CD8-positive, alpha-beta memory T cell (primary cell): ENCODE results near the gene RAB5A. TPM values are rescaled to one million over a fixed set of nuclear protein-coding genes. Genes with fewer than 3 reads are reported as not detected.
"Not testable (repeated sequence)": the region's sequence is repeated elsewhere in the genome, so short reads cannot be mapped to it uniquely, and the experiment has no call there.

Source experiments
- CTCF ChIA-PET: fragments of 350-600 bp; sonication (Branson Sonifier 250); formaldehyde crosslinking; loops from one replicate; lab custom pipeline; 2021; ENCODE audit warnings: antibody characterized with exemption; lab: Charles Lee
- POLR2A ChIA-PET: fragments of 350-600 bp; sonication (Branson Sonifier 250); formaldehyde crosslinking; loops from one replicate; lab custom pipeline; 2021; ENCODE audit warnings: antibody characterized with exemption; lab: Charles Lee
- DNase-seq, 5 donors: peaks; one replicate each; pipeline versions ENCODE4 v3.0.0 to v3.0.0-alpha.2; 2020 to 2022; ENCODE audit warnings: mixed read lengths in 1 of 5
- H3K27ac ChIP-seq: one replicate; pipeline ENCODE4 v1.7.0; 2013; ENCODE audit warnings: low read depth, mild to moderate bottlenecking, low read length, moderate library complexity
- H3K27me3 ChIP-seq: 2 replicates; pipeline ENCODE4 v1.7.0; 2013; ENCODE audit warnings: low read length, mild to moderate bottlenecking; ENCODE audit not compliant: insufficient read depth, poor library complexity, severe bottlenecking
- H3K36me3 ChIP-seq: 2 replicates; pipeline ENCODE4 v1.7.0; 2013; ENCODE audit warnings: mild to moderate bottlenecking, low read length, moderate library complexity; ENCODE audit not compliant: insufficient read depth
- H3K4me1 ChIP-seq: 2 replicates; pipeline ENCODE4 v1.7.0; 2013; ENCODE audit warnings: mild to moderate bottlenecking, low read length, moderate library complexity; ENCODE audit not compliant: insufficient read depth
- H3K4me3 ChIP-seq: 2 replicates; pipeline ENCODE4 v1.7.0; 2013; ENCODE audit warnings: mild to moderate bottlenecking, low read length
- H3K9me3 ChIP-seq: 2 replicates; pipeline ENCODE4 v1.7.0; 2013; ENCODE audit warnings: mild to moderate bottlenecking, low read length
- H3K27ac Mint-ChIP-seq, 8 donors: one replicate each; pipeline ENCODE4 v1.8.0; 2020 to 2021; ENCODE audit warnings: mixed read lengths in 8 of 8, mild to moderate bottlenecking in 6 of 8, inconsistent platforms in 3 of 8, moderate library complexity in 3 of 8
- H3K27me3 Mint-ChIP-seq, 2 donors: one replicate each; pipeline ENCODE4 v1.8.0; 2020 to 2021; ENCODE audit warnings: mixed read lengths in 2 of 2, mild to moderate bottlenecking in 1 of 2, moderate library complexity in 1 of 2
- H3K36me3 Mint-ChIP-seq, 3 donors: one replicate each; pipeline ENCODE4 v1.8.0; 2020 to 2021; ENCODE audit warnings: mixed read lengths in 3 of 3, inconsistent platforms in 1 of 3, mild to moderate bottlenecking in 1 of 3
- H3K4me1 Mint-ChIP-seq, 3 donors: one replicate each; pipeline ENCODE4 v1.8.0; 2020 to 2021; ENCODE audit warnings: mixed read lengths in 3 of 3, inconsistent platforms in 1 of 3, mild to moderate bottlenecking in 1 of 3
- H3K4me3 Mint-ChIP-seq, 7 donors: one replicate each; pipeline ENCODE4 v1.8.0; 2020 to 2021; ENCODE audit warnings: mixed read lengths in 7 of 7, mild to moderate bottlenecking in 6 of 7, moderate library complexity in 4 of 7, inconsistent platforms in 2 of 7
- H3K9me3 Mint-ChIP-seq, 5 donors: one replicate each; pipeline ENCODE4 v1.8.0; 2020 to 2022; ENCODE audit warnings: mixed read lengths in 5 of 5, mild to moderate bottlenecking in 3 of 5, moderate library complexity in 2 of 5, inconsistent platforms in 1 of 5
- polyA plus RNA-seq: library from polyadenylated mRNA; unstranded; fragments of 300-500 nt; fragmentation: Illumina TruSeq; gene quantifications from one replicate; pipeline ENCODE4 v1.2.3, GENCODE V29; 2021
- total RNA-seq, 2 experiments: library from RNA; stranded (reverse); gene quantifications; one replicate each; pipeline ENCODE4 v1.2.3, GENCODE V29; 2021

RAB5A gene
- total and polyA plus RNA-seq, 3 experiments from 2014 or later = 46.4 to 75.3 (median 68.6) TPM

DNA sequence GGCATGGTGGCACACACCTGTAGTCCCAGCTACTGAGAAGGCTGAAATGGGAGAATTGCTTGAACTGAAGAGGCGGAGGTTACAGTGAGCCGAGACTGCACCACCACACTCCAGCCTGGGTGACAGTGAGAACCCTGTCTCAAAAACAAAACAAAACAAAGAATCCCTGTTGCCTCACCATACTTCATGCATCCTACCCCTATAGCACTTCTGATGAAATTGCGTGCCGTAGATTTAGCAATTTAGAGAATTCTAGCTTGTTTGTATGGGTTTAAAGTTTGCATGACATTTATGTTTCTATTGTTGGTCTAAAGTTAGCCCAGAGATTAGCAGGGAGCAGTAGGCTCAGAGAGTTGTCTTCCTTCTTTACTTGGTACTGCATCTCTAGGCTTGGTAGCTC, 7.8 kb downstream of the RAB5A start:
- H3K9me3 Mint-ChIP-seq = no peaks in the 10 kb centered on the region
- no peak for DNase-seq
- H3K27ac Mint-ChIP-seq = no peak overlapping the region
- Histone ChIP-seq H3K9me3 (no peaks in the 10 kb centered on the region), H3K36me3 (peaks cover 16% of the 10 kb centered on the region), H3K27me3 (no peaks in the 10 kb centered on the region), H3K27ac (no peak overlapping the region), H3K4me3 (no peak overlapping the region), H3K4me1 (peaks cover 46% of the 10 kb centered on the region)
- POLR2A ChIA-PET = no interaction called here
- CTCF ChIA-PET = no interaction called here
- peaks cover 61 to 99% (median 84%) of the 10 kb centered on the region in 3 donors for H3K4me1 Mint-ChIP-seq
- no peak overlapping the region for H3K4me3 Mint-ChIP-seq
- peaks cover 0 to 71% (median 14%) of the 10 kb centered on the region in 3 donors for H3K36me3 Mint-ChIP-seq
- H3K27me3 Mint-ChIP-seq = no peaks in the 10 kb centered on the region

DNA sequence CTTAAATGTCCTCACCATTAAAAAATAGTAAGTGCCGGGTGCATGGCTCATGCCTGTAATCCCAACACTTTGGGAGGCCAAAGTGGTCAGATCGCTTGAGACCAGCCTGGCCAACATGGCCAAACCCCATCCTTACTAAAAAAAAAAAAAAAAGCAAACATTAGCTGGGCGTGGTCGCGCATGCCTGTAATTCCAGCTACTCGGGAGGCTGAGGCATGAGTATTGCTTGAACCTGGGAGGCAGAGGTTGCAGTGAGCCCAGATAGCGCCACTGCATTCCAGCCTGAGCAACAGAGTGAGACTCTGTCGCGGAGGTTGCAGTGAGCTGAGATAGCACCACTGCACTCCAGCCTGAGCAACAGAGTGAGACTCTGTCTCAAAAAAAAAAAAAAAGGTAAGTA, 10.5 kb downstream of the RAB5A start:
- H3K27me3 ChIP-seq, H3K9me3 Mint-ChIP-seq, H3K27me3 Mint-ChIP-seq, POLR2A ChIA-PET, H3K4me3 ChIP-seq, DNase-seq, H3K27ac ChIP-seq, H3K9me3 ChIP-seq: not testable (repeated sequence)
- Mint-ChIP-seq H3K4me1 (peaks cover 68 to 99% (median 84%) of the 10 kb centered on the region in 3 donors), H3K36me3 (peaks cover 0 to 75% (median 9%) of the 10 kb centered on the region in 3 donors), H3K27ac (peak overlapping the region in 2 of 8 donors; percentile 84 to 86), H3K4me3 (peak overlapping the region in 1 of 7 donors; percentile 9)
- CTCF ChIA-PET = interaction anchor here (1.0 to 1.8 kb wide), 3 partner anchors 8 to 83 kb away, joined by 3 to 5 read pairs (median 5); partner anchors contain the start of gene KAT2B
- peaks cover 40% of the 10 kb centered on the region for H3K4me1 ChIP-seq
- H3K36me3 ChIP-seq = peaks cover 16% of the 10 kb centered on the region

DNA sequence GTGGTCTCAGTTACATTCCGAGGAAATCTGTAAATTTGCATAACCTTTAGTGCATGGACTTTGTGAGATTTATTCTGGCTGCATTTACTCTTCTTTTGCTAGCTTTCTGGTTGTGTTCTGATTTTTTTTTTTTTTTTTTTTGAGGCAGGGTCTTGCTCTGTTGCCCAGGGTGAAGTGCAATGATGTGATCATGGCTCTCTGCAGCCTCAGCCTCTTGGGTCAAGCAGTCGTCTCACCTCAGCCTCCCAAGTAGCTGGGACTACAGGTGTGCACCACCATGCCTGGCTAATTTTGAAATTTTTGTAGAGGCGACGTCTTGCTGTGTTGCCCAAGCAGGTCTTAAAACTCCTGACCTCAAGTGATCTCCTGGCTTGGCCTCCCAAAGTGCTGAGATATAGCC, 12.6 kb downstream of the RAB5A start:
- peaks cover 73 to 100% (median 90%) of the 10 kb centered on the region in 3 donors for H3K4me1 Mint-ChIP-seq
- H3K9me3 Mint-ChIP-seq = no peaks in the 10 kb centered on the region
- no peaks in the 10 kb centered on the region for H3K9me3 ChIP-seq
- ChIA-PET CTCF (no interaction called here), POLR2A (no interaction called here)
- H3K27ac Mint-ChIP-seq = peak overlapping the region in 2 of 8 donors; percentile 42 to 78
- no peaks in the 10 kb centered on the region for H3K27me3 ChIP-seq
- peaks cover 10% of the 10 kb centered on the region for H3K36me3 ChIP-seq
- H3K4me3 Mint-ChIP-seq = no peak overlapping the region
- DNase-seq = no peak
- no peak overlapping the region for H3K27ac ChIP-seq
- H3K4me1 ChIP-seq = peaks cover 49% of the 10 kb centered on the region
- no peak overlapping the region for H3K4me3 ChIP-seq
- peaks cover 0 to 65% (median 9%) of the 10 kb centered on the region in 3 donors for H3K36me3 Mint-ChIP-seq
- H3K27me3 Mint-ChIP-seq = no peaks in the 10 kb centered on the region

DNA sequence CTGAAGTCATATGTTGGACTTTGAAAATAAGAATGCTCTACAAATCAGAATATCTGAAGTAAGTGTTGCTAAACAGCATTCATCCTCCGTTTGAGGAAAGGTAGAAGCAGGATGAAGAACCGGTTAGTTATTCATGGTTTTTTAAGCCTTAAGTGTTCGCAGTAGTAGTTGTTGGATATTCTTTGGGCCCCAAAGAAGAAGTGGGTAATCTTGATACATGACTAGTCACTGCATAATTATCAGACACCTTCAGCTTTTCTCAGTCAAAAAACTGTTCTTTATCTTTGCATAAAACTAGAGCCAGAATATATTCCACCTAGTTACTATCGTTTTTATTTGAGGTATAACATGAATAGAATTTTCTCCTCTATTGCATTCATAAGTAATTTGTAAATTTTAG, 13.8 kb downstream of the RAB5A start:
- Histone ChIP-seq H3K36me3 (peaks cover 7% of the 10 kb centered on the region), H3K4me1 (peaks cover 47% of the 10 kb centered on the region), H3K27ac (no peak overlapping the region), H3K27me3 (no peaks in the 10 kb centered on the region), H3K9me3 (no peaks in the 10 kb centered on the region), H3K4me3 (no peak overlapping the region)
- Mint-ChIP-seq H3K36me3 (peaks cover 0 to 56% (median 6%) of the 10 kb centered on the region in 3 donors), H3K4me3 (no peak overlapping the region), H3K4me1 (peaks cover 78 to 100% (median 96%) of the 10 kb centered on the region in 3 donors), H3K27me3 (no peaks in the 10 kb centered on the region), H3K9me3 (no peaks in the 10 kb centered on the region), H3K27ac (no peak overlapping the region)
- no peak for DNase-seq
- POLR2A ChIA-PET = no interaction called here
- CTCF ChIA-PET = no interaction called here

DNA sequence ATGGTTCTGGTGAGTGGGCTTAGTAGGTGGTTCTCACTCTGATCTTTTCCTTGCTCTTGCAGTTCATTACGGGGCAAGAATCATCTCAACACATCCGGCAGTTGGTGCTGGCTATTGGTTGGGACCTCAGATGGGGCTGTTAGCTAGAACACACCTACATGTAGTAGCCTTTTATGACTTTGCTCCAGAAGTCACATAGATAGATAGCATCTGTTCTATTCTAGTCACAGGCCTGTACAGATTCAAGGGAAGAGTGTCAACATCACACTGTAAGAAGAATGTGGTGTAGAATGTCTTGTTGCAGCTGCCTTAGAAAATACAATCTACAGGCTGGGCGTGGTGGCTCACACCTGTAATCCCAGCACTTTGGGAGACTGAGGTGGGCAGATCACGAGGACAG, 15.1 kb downstream of the RAB5A start:
- H3K27me3 ChIP-seq = no peaks in the 10 kb centered on the region
- H3K4me3 Mint-ChIP-seq = peak overlapping the region in 1 of 7 donors; percentile 61
- H3K36me3 Mint-ChIP-seq = peaks cover 0 to 55% (median 3%) of the 10 kb centered on the region in 3 donors
- H3K4me3 ChIP-seq = no peak overlapping the region
- H3K9me3 Mint-ChIP-seq = no peaks in the 10 kb centered on the region
- CTCF ChIA-PET = no interaction called here
- H3K4me1 ChIP-seq = peaks cover 49% of the 10 kb centered on the region
- H3K9me3 ChIP-seq = no peaks in the 10 kb centered on the region
- H3K27me3 Mint-ChIP-seq = no peaks in the 10 kb centered on the region
- peaks cover 83 to 99% (median 98%) of the 10 kb centered on the region in 3 donors for H3K4me1 Mint-ChIP-seq
- peaks cover 2% of the 10 kb centered on the region for H3K36me3 ChIP-seq
- H3K27ac Mint-ChIP-seq = peak overlapping the region in 5 of 8 donors; percentile 0 to 47 (median 26)
- no peak overlapping the region for H3K27ac ChIP-seq
- DNase-seq = no peak
- POLR2A ChIA-PET = no interaction called here

DNA sequence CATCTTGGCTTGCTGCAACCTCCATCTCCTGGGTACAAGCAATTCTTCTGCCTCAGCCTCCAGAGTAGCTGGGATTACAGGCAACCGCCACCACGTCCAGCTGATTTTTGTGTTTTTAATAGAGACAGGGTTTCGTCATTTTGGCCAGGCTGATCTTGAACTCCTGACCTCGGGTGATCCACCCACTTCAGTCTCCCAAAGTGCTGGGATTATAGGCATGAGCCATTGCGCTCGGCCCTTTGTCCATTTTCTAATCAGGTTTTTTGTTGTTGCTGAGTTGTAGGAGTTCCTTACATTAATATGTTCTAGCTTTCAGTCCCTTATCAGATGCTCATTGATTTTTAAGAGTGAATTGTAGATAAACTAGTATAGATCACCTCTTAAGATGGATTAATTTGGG, 20.3 kb downstream of the RAB5A start:
- Mint-ChIP-seq H3K27me3 (no peaks in the 10 kb centered on the region), H3K36me3 (peaks cover 0 to 48% (median 10%) of the 10 kb centered on the region in 3 donors), H3K27ac (peak overlapping the region in 3 of 8 donors; percentile 17 to 88 (median 36)), H3K9me3 (no peaks in the 10 kb centered on the region), H3K4me3 (no peak overlapping the region), H3K4me1 (peaks cover 62 to 89% (median 83%) of the 10 kb centered on the region in 3 donors)
- Histone ChIP-seq H3K36me3 (peaks cover 12% of the 10 kb centered on the region), H3K4me3 (no peak overlapping the region), H3K4me1 (peaks cover 32% of the 10 kb centered on the region), H3K27me3 (no peaks in the 10 kb centered on the region), H3K27ac (no peak overlapping the region), H3K9me3 (no peaks in the 10 kb centered on the region)
- ChIA-PET CTCF (no interaction called here), POLR2A (no interaction called here)
- DNase-seq = no peak

DNA sequence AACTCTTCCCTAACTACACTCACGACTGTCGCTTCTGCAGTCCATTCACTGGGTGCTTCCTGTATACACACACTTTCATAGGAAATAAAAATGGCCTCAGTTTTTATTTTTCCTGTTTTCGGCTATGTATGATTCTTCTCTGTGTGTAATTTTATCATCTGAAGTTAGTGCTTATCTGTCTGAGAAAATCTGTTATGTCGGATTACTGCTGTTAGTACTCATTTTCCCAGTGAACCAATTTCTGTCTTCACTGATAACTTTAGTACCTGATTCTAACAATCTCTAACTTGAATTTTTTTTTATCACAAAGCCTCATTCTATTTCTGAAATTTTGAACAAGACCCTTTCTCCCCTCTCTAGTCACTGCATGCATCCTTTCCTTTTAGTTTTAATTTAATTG, 20.9 kb downstream of the RAB5A start:
- Histone ChIP-seq H3K27ac (no peak overlapping the region), H3K4me1 (peaks cover 27% of the 10 kb centered on the region), H3K9me3 (no peaks in the 10 kb centered on the region), H3K36me3 (peaks cover 12% of the 10 kb centered on the region), H3K4me3 (no peak overlapping the region), H3K27me3 (no peaks in the 10 kb centered on the region)
- POLR2A ChIA-PET = no interaction called here
- CTCF ChIA-PET = no interaction called here
- peak overlapping the region in 7 of 8 donors; percentile 12 to 71 (median 60) for H3K27ac Mint-ChIP-seq
- H3K9me3 Mint-ChIP-seq = no peaks in the 10 kb centered on the region
- H3K4me3 Mint-ChIP-seq = no peak overlapping the region
- H3K36me3 Mint-ChIP-seq = peaks cover 0 to 50% (median 12%) of the 10 kb centered on the region in 3 donors
- H3K4me1 Mint-ChIP-seq = peaks cover 64 to 89% (median 83%) of the 10 kb centered on the region in 3 donors
- no peaks in the 10 kb centered on the region for H3K27me3 Mint-ChIP-seq
- no peak for DNase-seq

DNA sequence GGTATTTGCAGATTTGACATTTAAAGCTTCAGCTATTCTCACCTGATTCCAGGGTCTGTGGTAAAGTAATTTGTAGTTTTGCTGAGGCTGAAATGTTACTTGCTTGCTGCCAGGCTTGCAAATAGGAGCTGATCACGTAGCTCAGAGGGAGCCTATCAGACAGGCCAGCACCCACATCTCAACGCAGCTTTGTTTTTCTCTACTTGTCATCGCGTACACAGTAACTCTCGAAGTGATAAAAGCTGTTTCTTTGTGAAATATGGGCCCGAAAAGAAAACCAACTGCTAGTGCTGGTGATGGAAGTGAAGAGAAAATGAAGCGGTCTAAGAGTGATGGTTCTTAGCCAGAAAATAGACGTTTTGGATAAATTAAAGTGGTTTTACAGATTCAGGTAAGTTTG, 23.4 kb downstream of the RAB5A start:
- H3K4me1 Mint-ChIP-seq = peaks cover 54 to 72% (median 68%) of the 10 kb centered on the region in 3 donors
- ChIA-PET CTCF (no interaction called here), POLR2A (no interaction called here)
- no peak overlapping the region for H3K27ac Mint-ChIP-seq
- H3K36me3 Mint-ChIP-seq = peaks cover 0 to 60% (median 14%) of the 10 kb centered on the region in 3 donors
- peaks cover 15% of the 10 kb centered on the region for H3K36me3 ChIP-seq
- H3K27me3 Mint-ChIP-seq = no peaks in the 10 kb centered on the region
- H3K9me3 ChIP-seq = no peaks in the 10 kb centered on the region
- DNase-seq = no peak
- H3K4me3 ChIP-seq = no peak overlapping the region
- H3K4me1 ChIP-seq = peaks cover 16% of the 10 kb centered on the region
- H3K27ac ChIP-seq = no peak overlapping the region
- H3K4me3 Mint-ChIP-seq = no peak overlapping the region
- no peaks in the 10 kb centered on the region for H3K27me3 ChIP-seq
- H3K9me3 Mint-ChIP-seq = no peaks in the 10 kb centered on the region
